Measurements from ENCODE around the gene KCMF1.

The KCMF1 gene

GRCh38 chr2:85015653-85016360 lies 44.8 kb downstream of the KCMF1 start:
- no peak overlapping the region for H3K9ac ChIP-seq (ENCODE audit: low read length)
- no peaks in the 10 kb centered on the region for H3K9me3 ChIP-seq (ENCODE audit: low read length)
- peaks cover 41% of the 10 kb centered on the region for H3K4me1 ChIP-seq (ENCODE audit: insufficient read depth, low read length)
- no peaks in the 10 kb centered on the region for H3K36me3 ChIP-seq (ENCODE audit: insufficient read depth, low read length)
- H3K4me3 ChIP-seq (ENCODE audit: low read depth in 1 of 2, low read length in 2 of 2), result no peak overlapping the region
- no peaks in the 10 kb centered on the region for H3K27me3 ChIP-seq (ENCODE audit: control insufficient read depth in 1 of 2, insufficient read depth in 2 of 2, low read length in 2 of 2)
- H3K27ac ChIP-seq (ENCODE audit: low read depth, low read length), result peak overlapping the region; percentile 27

GRCh38 chr2:85016446-85016845 lies 45.5 kb downstream of the KCMF1 start:
- Histone ChIP-seq H3K9ac (ENCODE audit: low read length) (no peak overlapping the region), H3K27me3 (ENCODE audit: control insufficient read depth in 1 of 2, insufficient read depth in 2 of 2, low read length in 2 of 2) (no peaks in the 10 kb centered on the region), H3K36me3 (ENCODE audit: insufficient read depth, low read length) (no peaks in the 10 kb centered on the region), H3K4me1 (ENCODE audit: insufficient read depth, low read length) (peaks cover 41% of the 10 kb centered on the region), H3K4me3 (ENCODE audit: low read depth in 1 of 2, low read length in 2 of 2) (no peak overlapping the region), H3K9me3 (ENCODE audit: low read length) (no peaks in the 10 kb centered on the region), H3K27ac (ENCODE audit: low read depth, low read length) (no peak overlapping the region)

- Histone ChIP-seq H3K9ac (ENCODE audit: low read length) (no peak overlapping the region), H3K4me1 (ENCODE audit: insufficient read depth, low read length) (peaks cover 34% of the 10 kb centered on the region), H3K9me3 (ENCODE audit: low read length) (no peaks in the 10 kb centered on the region), H3K4me3 (ENCODE audit: low read depth in 1 of 2, low read length in 2 of 2) (no peak overlapping the region), H3K36me3 (ENCODE audit: insufficient read depth, low read length) (no peaks in the 10 kb centered on the region), H3K27me3 (ENCODE audit: control insufficient read depth in 1 of 2, insufficient read depth in 2 of 2, low read length in 2 of 2) (no peaks in the 10 kb centered on the region), H3K27ac (ENCODE audit: low read depth, low read length) (no peak overlapping the region)
Observed at GRCh38 chr2:85017411-85018048, 46.6 kb downstream of the KCMF1 start.

GRCh38 chr2:85018049-85018447 lies 47.1 kb downstream of the KCMF1 start:
- no peaks in the 10 kb centered on the region for H3K9me3 ChIP-seq (ENCODE audit: low read length)
- H3K9ac ChIP-seq (ENCODE audit: low read length), result no peak overlapping the region
- H3K4me1 ChIP-seq (ENCODE audit: insufficient read depth, low read length), result peaks cover 31% of the 10 kb centered on the region
- no peak overlapping the region for H3K27ac ChIP-seq (ENCODE audit: low read depth, low read length)
- H3K27me3 ChIP-seq (ENCODE audit: control insufficient read depth in 1 of 2, insufficient read depth in 2 of 2, low read length in 2 of 2), result no peaks in the 10 kb centered on the region
- no peaks in the 10 kb centered on the region for H3K36me3 ChIP-seq (ENCODE audit: insufficient read depth, low read length)
- H3K4me3 ChIP-seq (ENCODE audit: low read depth in 1 of 2, low read length in 2 of 2), result no peak overlapping the region

GRCh38 chr2:85019121-85019520 lies 48.2 kb downstream of the KCMF1 start:
- Histone ChIP-seq H3K36me3 (ENCODE audit: insufficient read depth, low read length) (no peaks in the 10 kb centered on the region), H3K27me3 (ENCODE audit: control insufficient read depth in 1 of 2, insufficient read depth in 2 of 2, low read length in 2 of 2) (no peaks in the 10 kb centered on the region), H3K27ac (ENCODE audit: low read depth, low read length) (no peak overlapping the region), H3K9ac (ENCODE audit: low read length) (no peak overlapping the region), H3K4me1 (ENCODE audit: insufficient read depth, low read length) (peaks cover 27% of the 10 kb centered on the region), H3K4me3 (ENCODE audit: low read depth in 1 of 2, low read length in 2 of 2) (no peak overlapping the region), H3K9me3 (ENCODE audit: low read length) (no peaks in the 10 kb centered on the region)

- Histone ChIP-seq H3K27ac (ENCODE audit: low read depth, low read length) (no peak overlapping the region), H3K4me3 (ENCODE audit: low read depth in 1 of 2, low read length in 2 of 2) (no peak overlapping the region), H3K9me3 (ENCODE audit: low read length) (no peaks in the 10 kb centered on the region), H3K27me3 (ENCODE audit: control insufficient read depth in 1 of 2, insufficient read depth in 2 of 2, low read length in 2 of 2) (no peaks in the 10 kb centered on the region), H3K36me3 (ENCODE audit: insufficient read depth, low read length) (no peaks in the 10 kb centered on the region), H3K4me1 (ENCODE audit: insufficient read depth, low read length) (peaks cover 14% of the 10 kb centered on the region), H3K9ac (ENCODE audit: low read length) (no peak overlapping the region)
Observed at GRCh38 chr2:85022232-85022631, 51.3 kb downstream of the KCMF1 start.

GRCh38 chr2:85024372-85025047 lies 53.5 kb downstream of the KCMF1 start:
- Histone ChIP-seq H3K9ac (ENCODE audit: low read length) (no peak overlapping the region), H3K36me3 (ENCODE audit: insufficient read depth, low read length) (no peaks in the 10 kb centered on the region), H3K4me3 (ENCODE audit: low read depth in 1 of 2, low read length in 2 of 2) (no peak overlapping the region), H3K9me3 (ENCODE audit: low read length) (no peaks in the 10 kb centered on the region), H3K27me3 (ENCODE audit: control insufficient read depth in 1 of 2, insufficient read depth in 2 of 2, low read length in 2 of 2) (no peaks in the 10 kb centered on the region), H3K4me1 (ENCODE audit: insufficient read depth, low read length) (peaks cover 7% of the 10 kb centered on the region), H3K27ac (ENCODE audit: low read depth, low read length) (no peak overlapping the region)

GRCh38 chr2:85032621-85033020 lies 61.7 kb downstream of the KCMF1 start:
- no peaks in the 10 kb centered on the region for H3K4me1 ChIP-seq (ENCODE audit: insufficient read depth, low read length)
- peaks cover 16% of the 10 kb centered on the region for H3K36me3 ChIP-seq (ENCODE audit: insufficient read depth, low read length)
- no peak overlapping the region for H3K9ac ChIP-seq (ENCODE audit: low read length)
- H3K27ac ChIP-seq (ENCODE audit: low read depth, low read length), result no peak overlapping the region
- no peak overlapping the region for H3K4me3 ChIP-seq (ENCODE audit: low read depth in 1 of 2, low read length in 2 of 2)
- no peaks in the 10 kb centered on the region for H3K27me3 ChIP-seq (ENCODE audit: control insufficient read depth in 1 of 2, insufficient read depth in 2 of 2, low read length in 2 of 2)
- no peaks in the 10 kb centered on the region for H3K9me3 ChIP-seq (ENCODE audit: low read length)

GRCh38 chr2:85033388-85033787 lies 62.4 kb downstream of the KCMF1 start:
- no peak overlapping the region for H3K4me3 ChIP-seq (ENCODE audit: low read depth in 1 of 2, low read length in 2 of 2)
- H3K9me3 ChIP-seq (ENCODE audit: low read length), result no peaks in the 10 kb centered on the region
- H3K9ac ChIP-seq (ENCODE audit: low read length), result no peak overlapping the region
- H3K27me3 ChIP-seq (ENCODE audit: control insufficient read depth in 1 of 2, insufficient read depth in 2 of 2, low read length in 2 of 2), result no peaks in the 10 kb centered on the region
- no peaks in the 10 kb centered on the region for H3K4me1 ChIP-seq (ENCODE audit: insufficient read depth, low read length)
- H3K27ac ChIP-seq (ENCODE audit: low read depth, low read length), result no peak overlapping the region
- peaks cover 16% of the 10 kb centered on the region for H3K36me3 ChIP-seq (ENCODE audit: insufficient read depth, low read length)

- no peaks in the 10 kb centered on the region for H3K9me3 ChIP-seq (ENCODE audit: low read length)
- H3K27ac ChIP-seq (ENCODE audit: low read depth, low read length), result no peak overlapping the region
- no peak overlapping the region for H3K4me3 ChIP-seq (ENCODE audit: low read depth in 1 of 2, low read length in 2 of 2)
- H3K36me3 ChIP-seq (ENCODE audit: insufficient read depth, low read length), result peaks cover 16% of the 10 kb centered on the region
- no peak overlapping the region for H3K9ac ChIP-seq (ENCODE audit: low read length)
- no peaks in the 10 kb centered on the region for H3K27me3 ChIP-seq (ENCODE audit: control insufficient read depth in 1 of 2, insufficient read depth in 2 of 2, low read length in 2 of 2)
- no peaks in the 10 kb centered on the region for H3K4me1 ChIP-seq (ENCODE audit: insufficient read depth, low read length)
Observed at GRCh38 chr2:85034158-85034557, 63.2 kb downstream of the KCMF1 start.

GRCh38 chr2:85037622-85038021 lies 66.7 kb downstream of the KCMF1 start:
- H3K9ac ChIP-seq (ENCODE audit: low read length), result no peak overlapping the region
- peaks cover 7% of the 10 kb centered on the region for H3K36me3 ChIP-seq (ENCODE audit: insufficient read depth, low read length)
- H3K9me3 ChIP-seq (ENCODE audit: low read length), result no peaks in the 10 kb centered on the region
- no peaks in the 10 kb centered on the region for H3K4me1 ChIP-seq (ENCODE audit: insufficient read depth, low read length)
- no peak overlapping the region for H3K27ac ChIP-seq (ENCODE audit: low read depth, low read length)
- H3K27me3 ChIP-seq (ENCODE audit: control insufficient read depth in 1 of 2, insufficient read depth in 2 of 2, low read length in 2 of 2), result no peaks in the 10 kb centered on the region
- H3K4me3 ChIP-seq (ENCODE audit: low read depth in 1 of 2, low read length in 2 of 2), result no peak overlapping the region

All from muscle layer of colon (tissue), 2 donors.